ENCODE data around the gene CPED1.
"Not testable (repeated sequence)": the region's sequence is repeated elsewhere in the genome, so short reads cannot be mapped to it uniquely, and the experiment has no call there.

The CPED1 gene

GRCh38 chr7:120996988-120997345 is 8.5 kb downstream of the CPED1 start:
- no peak for DNase-seq (ENCODE audit: low read depth)

- DNase-seq (ENCODE audit: low read depth), result no peak
Measured at GRCh38 chr7:120997882-120998474, 9.5 kb downstream of the CPED1 start.

- no peak for DNase-seq (ENCODE audit: low read depth)
Measured at GRCh38 chr7:120998520-120998919, 10.0 kb downstream of the CPED1 start.

- no peak for DNase-seq (ENCODE audit: low read depth)
Measured at GRCh38 chr7:120998996-120999565, 10.6 kb downstream of the CPED1 start.

DNA sequence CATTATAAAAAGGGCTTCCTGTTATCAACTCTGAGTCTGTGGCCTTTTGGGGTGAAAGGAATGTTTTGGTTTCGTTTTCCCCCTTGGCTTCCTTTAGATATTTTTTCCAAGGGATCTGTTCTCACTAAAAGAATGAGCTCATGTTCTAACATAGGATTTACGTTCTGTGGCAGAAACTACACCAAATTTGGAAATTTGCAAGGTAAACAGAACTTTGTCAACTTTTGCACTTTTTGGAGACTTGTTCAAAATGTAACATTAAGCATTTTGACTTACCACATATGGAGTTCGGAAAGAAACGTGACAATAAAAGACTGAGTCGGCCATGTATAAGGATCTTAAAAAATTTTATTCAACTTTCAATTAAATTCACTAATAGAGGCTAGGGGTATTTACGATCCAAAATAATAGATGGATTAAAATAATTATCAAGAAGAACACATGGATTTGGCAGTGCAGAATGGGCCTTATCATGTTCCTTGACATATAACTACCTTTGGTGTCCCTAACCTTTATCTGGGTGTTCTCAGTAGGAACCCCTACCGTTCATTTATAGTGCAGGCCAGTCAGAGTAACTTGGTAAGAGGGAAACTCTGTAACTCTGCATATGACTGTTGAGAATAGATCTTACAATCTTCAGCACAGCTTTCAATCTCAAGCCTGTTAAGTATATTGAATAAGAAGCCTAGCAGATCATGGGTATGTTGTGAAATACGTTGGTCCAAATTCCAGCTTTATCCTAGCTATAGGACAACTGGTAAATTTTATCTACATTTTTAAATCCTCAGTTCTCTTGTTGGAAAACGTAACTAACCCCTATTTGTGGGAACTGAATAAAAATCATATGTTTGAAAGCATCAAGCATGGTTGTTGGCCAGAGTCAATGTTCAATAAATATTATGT is 11.8 kb downstream of the CPED1 start:
- DNase-seq (ENCODE audit: low read depth), result no peak

- DNase-seq (ENCODE audit: low read depth), result no peak
Measured at GRCh38 chr7:121001234-121001906, 12.9 kb downstream of the CPED1 start.

DNA sequence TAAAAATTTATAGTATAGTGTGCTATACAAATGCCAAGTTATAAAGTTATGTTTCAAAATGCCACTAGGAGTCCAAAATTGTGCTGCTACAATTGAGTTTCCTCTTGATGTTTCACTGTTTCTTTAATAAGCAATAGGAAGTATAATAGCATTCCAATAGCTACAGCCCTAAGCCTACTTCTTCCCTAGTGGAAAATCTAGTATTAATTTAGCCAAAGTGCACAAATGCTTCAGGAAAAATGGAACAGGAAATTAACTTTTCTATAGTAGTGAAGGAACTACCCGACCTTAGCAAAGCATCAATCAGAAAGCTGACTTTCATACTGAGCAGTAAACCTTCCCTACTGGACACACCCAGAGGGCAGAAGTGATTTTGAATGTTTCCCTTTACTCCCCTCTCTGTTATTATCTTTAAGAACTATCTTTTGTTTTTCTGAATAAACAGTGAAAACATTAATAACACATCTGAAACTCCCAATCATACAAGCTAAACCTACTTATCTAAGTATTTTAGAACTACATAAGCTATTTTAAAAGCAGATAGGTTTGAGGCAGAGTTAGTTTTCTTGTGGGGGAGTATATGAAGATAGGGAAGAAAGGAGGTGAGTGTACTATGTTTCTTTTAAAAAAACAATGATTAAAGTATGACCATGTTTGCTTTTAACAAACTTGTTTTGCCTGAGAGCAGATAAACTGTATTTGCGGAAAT is 13.7 kb downstream of the CPED1 start:
- no peak for DNase-seq (ENCODE audit: low read depth)

GRCh38 chr7:121002757-121003200 is 14.3 kb downstream of the CPED1 start:
- no peak for DNase-seq (ENCODE audit: low read depth)

GRCh38 chr7:121003986-121004685 is 15.6 kb downstream of the CPED1 start:
- DNase-seq (ENCODE audit: low read depth), result no peak

DNA sequence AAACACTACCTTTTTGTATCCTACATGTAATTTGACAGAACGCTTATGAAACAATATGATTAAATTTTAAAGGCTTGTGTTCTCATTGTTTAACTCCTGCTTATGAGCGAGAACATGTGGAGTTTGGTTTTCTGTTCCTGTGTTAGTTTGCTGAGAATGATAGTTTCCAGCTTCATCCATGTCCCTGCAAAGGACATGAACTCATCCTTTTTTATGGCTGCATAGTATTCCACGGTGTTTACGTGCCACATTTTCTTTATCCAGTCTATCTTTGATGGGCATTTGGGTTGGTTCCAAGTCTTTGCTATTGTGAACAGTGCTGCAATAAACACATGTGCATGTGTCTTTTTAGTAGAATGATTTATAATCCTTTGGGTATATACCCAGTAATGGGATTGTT is 16.5 kb downstream of the CPED1 start:
- not testable (repeated sequence) for DNase-seq (ENCODE audit: low read depth)

DNA sequence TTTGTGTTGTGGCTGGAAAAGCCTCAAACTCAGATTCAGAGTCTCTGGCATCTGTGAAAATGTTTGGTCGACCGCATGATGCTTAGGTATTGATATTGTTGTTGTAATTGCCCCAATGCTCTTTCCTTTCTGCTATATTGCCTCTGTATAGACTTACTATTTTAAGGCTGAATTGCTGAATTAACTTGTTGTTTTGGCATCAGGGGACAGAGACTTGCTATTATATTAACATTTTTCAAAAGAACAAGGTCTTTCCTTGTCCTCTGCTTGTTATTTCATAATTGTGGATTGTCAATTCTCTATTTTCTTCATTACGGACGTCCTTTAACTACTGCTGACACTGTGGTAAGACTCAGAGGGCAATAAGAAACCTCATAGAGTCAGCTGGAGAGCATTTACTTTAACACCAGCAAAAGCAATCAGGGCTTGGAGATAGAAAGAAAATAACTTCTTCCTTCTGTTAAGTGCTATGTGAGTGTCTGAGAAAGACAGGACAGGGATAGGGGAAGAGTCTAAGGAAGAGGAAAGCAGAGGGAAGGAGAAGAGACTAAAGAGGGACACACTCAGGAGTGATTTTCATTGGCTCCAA is 17.6 kb downstream of the CPED1 start:
- no peak for DNase-seq (ENCODE audit: low read depth)

DNA sequence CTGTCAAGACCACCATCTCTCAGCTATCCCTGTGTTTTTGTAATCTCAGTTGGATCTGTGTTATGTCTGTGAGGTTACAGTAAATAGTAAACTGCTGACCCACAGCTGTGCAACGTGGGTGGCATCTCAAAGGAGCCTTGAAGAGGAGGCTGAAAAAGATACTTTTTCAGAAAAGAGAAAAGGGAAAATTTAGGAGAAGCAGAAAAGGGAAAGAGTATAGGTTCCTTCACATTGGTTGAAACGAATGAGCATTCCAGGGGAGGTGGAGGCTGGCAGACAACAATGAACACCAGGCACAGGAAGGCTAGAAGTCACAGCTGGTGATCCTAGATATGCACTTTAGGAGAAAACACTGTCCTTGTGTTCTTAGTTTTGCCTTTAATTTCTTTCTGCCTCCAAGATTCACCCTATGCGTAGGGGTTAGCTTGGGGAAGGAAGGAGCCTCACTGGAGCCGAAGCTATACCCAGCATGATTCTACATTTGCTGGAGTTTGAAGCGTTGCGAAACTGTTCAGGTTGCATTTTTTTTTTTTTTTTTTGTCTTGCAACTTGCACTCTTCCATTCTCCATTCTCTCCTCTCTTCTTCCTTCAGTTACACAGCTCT is 18.3 kb downstream of the CPED1 start:
- DNase-seq (ENCODE audit: low read depth), result no peak

DNA sequence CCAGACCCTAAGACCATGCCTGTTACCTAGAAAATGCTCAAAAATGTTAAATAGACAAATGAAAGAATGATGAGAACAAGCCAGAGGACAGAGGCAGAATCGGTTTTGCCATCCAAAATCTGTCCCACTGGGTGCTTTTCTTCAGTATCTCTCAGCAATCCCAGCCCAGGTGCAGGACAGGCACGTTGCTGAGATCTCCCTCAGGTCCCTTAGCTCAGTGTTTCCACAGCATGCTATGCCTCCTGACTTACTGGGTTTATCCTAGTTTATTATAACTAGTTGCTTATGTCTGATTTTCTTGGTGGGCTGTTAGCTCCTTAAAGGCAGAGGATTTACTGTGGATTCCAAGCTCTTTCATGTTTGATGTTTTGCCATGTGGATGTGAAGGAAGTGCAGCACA is 20.3 kb downstream of the CPED1 start:
- DNase-seq (ENCODE audit: low read depth), result no peak

GRCh38 chr7:121011401-121011800 is 22.9 kb downstream of the CPED1 start:
- no peak for DNase-seq (ENCODE audit: low read depth)

GRCh38 chr7:121012170-121012874 is 23.8 kb downstream of the CPED1 start:
- DNase-seq (ENCODE audit: low read depth), result no peak

- DNase-seq (ENCODE audit: low read depth), result no peak
Measured at GRCh38 chr7:121012919-121013318, 24.4 kb downstream of the CPED1 start.

- no peak for DNase-seq (ENCODE audit: low read depth)
Measured at GRCh38 chr7:121015560-121015959, 27.0 kb downstream of the CPED1 start.

GRCh38 chr7:121016966-121017365 is 28.5 kb downstream of the CPED1 start:
- no peak for DNase-seq (ENCODE audit: low read depth)

GRCh38 chr7:121017586-121017985 is 29.1 kb downstream of the CPED1 start:
- DNase-seq (ENCODE audit: low read depth), result no peak

DNA sequence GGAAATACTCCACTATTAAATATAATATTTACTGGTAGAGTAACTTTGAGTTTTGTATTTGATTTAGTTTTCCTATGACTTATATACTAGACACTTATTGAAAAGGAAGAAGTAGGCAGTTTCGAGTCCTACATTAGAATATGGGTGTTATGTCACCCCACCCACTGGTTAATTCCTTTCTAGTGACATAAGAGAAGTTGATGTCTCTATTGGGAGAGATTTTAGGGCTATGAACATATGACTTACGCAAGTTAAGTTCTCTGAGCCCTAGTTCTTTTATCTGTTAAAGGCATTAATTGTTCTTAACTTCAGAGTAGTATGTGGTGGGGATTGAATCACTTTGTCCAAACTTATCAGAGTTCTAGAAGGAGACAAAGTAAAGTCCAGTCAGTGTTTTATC is 30.5 kb downstream of the CPED1 start:
- DNase-seq (ENCODE audit: low read depth), result no peak
